ENCODE results near the gene STXBP4. TPM values are rescaled to one million over a fixed set of nuclear protein-coding genes. Genes with fewer than 3 reads are reported as not detected.

STXBP4 gene
- total RNA-seq, 1 donor from 2014 or later = 6.8 TPM

DNA sequence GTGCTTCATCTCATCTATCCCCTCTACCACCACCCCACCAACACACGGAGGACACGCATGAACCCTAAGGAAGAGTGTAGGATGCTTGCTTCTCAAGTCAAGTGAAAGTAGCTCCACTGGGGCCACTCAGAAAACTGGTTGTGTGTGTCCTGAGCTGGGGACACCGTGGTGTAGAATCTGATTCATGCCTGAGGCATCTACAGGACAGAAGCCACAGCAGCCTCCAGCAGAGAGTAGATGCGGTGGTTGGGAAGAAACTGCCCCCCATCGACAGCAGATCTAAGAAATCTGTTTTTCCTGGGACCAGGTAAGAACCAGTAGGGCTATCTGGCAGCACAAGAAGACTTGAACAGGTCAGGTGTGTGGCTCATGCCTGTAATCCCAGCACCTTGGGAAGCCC, 244.3 kb downstream of the STXBP4 start:
- DNase-seq (ENCODE audit: extremely low read depth, low read depth, low spot score) = no peak

- no peak for DNase-seq (ENCODE audit: extremely low read depth, low read depth, low spot score)
Observed at GRCh38 chr17:55215711-55216110, 247.1 kb downstream of the STXBP4 start.

DNA sequence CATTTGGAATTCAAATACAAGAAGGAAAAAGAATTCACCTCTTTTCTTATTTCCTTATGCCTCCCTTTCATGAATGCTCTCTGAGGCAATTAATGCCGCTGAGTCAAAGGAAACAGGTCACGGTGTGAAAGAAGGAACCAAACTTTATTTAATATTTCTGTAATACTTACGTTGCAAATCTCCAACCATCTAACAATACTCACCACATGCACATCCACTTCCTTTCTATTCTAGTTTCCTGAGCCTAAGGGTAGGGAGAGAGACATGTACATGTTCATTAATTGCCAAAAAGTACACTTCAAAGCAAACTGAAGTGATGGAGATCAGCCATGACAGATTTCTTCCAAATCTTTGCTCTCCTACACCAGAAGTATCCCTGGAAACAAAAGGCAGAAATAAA, 248.3 kb downstream of the STXBP4 start:
- no peak for DNase-seq (ENCODE audit: extremely low read depth, low read depth, low spot score)

GRCh38 chr17:55219459-55219858, 250.9 kb downstream of the STXBP4 start:
- DNase-seq (ENCODE audit: extremely low read depth, low read depth, low spot score) = no peak

GRCh38 chr17:55219934-55220333, 251.4 kb downstream of the STXBP4 start:
- no peak for DNase-seq (ENCODE audit: extremely low read depth, low read depth, low spot score)

Other genes starting within 250 kb of the STXBP4 start
- gene TOM1L1, start 67.9 kb upstream of the STXBP4 start, total RNA-seq = 5.0 and 8.8 TPM in 2 replicates
- 48.3 and 50.3 TPM in 2 replicates for gene COX11, start 111 bp upstream of the STXBP4 start, total RNA-seq

Data from glomerular endothelial cell (primary cell).